ENCODE measurements around the gene CC2D1A.

DNA sequence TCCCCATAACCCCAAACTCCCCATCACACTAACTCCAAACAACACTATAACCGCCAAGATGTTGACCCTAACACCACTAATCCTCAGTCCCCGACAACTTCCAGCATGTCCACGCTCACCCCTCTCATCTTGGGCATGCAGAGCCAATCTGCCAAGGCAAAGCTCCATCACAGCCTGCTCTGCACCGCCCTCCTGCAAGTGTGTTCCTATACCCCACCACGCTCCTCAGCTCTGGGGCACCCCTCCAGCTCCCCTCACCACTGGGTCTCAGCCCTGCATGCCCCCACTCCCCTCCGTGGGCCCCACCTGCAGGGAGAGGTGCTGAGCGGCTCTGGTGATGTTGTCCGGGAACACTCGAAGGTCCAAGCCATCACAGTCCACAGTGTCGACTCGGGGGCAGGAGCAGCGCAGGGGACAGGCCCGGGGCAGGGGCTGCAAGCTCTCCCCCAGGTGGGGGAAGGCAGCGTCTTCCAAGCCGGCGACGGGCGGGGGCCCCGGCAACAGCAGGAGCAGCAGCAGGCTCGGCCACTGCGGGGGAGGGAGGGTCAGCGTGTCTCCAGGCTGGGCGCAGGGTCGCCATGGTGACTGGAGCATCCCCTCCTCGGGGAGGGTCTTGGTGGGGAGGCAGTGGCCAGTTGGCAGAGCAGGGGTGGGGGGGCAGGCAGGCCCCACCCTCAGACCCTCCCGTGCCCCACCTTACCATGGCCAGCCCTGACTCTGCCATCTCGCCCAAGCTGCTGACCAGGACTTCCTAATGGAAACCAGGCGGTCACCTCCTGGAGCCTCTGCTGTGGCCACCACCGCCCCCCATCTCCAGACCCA is 31.7 kb downstream of the CC2D1A start:
- no peak for TF ChIP-seq POLR2A (IDR thresholded peaks at IDR 0.05; ENCODE audit: low read depth, low read length)
- no peak for TF ChIP-seq POLR2AphosphoS5 (IDR thresholded peaks at IDR 0.05; ENCODE audit: low read depth, low read length)

Measured in GM12892 (cell line).